Ishikawa (cell line): Measurements from ENCODE around the gene MEIS1.

Experiments
- CEBPB ChIP-seq: IDR thresholded peaks from 2 replicates; pipeline ENCODE4 v1.6.1; 2012
- CREB1 ChIP-seq: IDR thresholded peaks from 2 replicates; pipeline ENCODE4 v1.6.1; 2012; ENCODE audit warnings: low read depth
- EGR1 ChIP-seq: IDR thresholded peaks from 2 replicates; pipeline ENCODE4 v1.6.1; 2012
- EP300 ChIP-seq: IDR thresholded peaks from 2 replicates; pipeline ENCODE4 v1.6.1; 2012; ENCODE audit warnings: borderline replicate concordance
- FOXM1 ChIP-seq: IDR thresholded peaks from 2 replicates; pipeline ENCODE4 v1.6.1; 2012; ENCODE audit warnings: low read depth, borderline replicate concordance
- MAX ChIP-seq: IDR thresholded peaks from 2 replicates; pipeline ENCODE4 v1.6.1; 2012
- NFIC ChIP-seq: IDR thresholded peaks from 2 replicates; pipeline ENCODE4 v1.6.1; 2012
- RAD21 ChIP-seq: IDR thresholded peaks from 2 replicates; pipeline ENCODE4 v1.6.1; 2012; ENCODE audit warnings: low read depth
- REST ChIP-seq: IDR thresholded peaks from 2 replicates; pipeline ENCODE4 v1.6.1; 2012; ENCODE audit warnings: low read depth, mild to moderate bottlenecking
- TAF1 ChIP-seq: IDR thresholded peaks from 2 replicates; pipeline ENCODE4 v1.6.1; 2012; ENCODE audit warnings: low read depth, mild to moderate bottlenecking
- TCF12 ChIP-seq: IDR thresholded peaks from 2 replicates; pipeline ENCODE4 v1.6.1; 2012; ENCODE audit warnings: low read depth
- TEAD4 ChIP-seq: IDR thresholded peaks from 2 replicates; pipeline ENCODE4 v1.6.1; 2012
- USF1 ChIP-seq: IDR thresholded peaks from 2 replicates; pipeline ENCODE4 v1.6.1; 2012
- YY1 ChIP-seq: IDR thresholded peaks from 2 replicates; pipeline ENCODE4 v1.6.1; 2012; ENCODE audit warnings: low read depth
- ZBTB7A ChIP-seq: IDR thresholded peaks from 2 replicates; pipeline ENCODE4 v1.6.1; 2012; ENCODE audit warnings: low read depth

MEIS1 gene

GRCh38 chr2:66497431-66498288 is 62.7 kb downstream of the MEIS1 start:
- TF ChIP-seq YY1: no peak
- no peak for TF ChIP-seq CREB1
- TF ChIP-seq TEAD4: no peak
- no peak for TF ChIP-seq NFIC
- TF ChIP-seq EGR1: no peak
- no peak for TF ChIP-seq MAX
- TF ChIP-seq EP300: no peak
- TF ChIP-seq REST: no peak
- TF ChIP-seq RAD21: no peak
- TF ChIP-seq FOXM1: no peak
- no peak for TF ChIP-seq TCF12
- TF ChIP-seq TAF1: no peak
- TF ChIP-seq ZBTB7A: no peak
- TF ChIP-seq CEBPB: no peak
- no peak for TF ChIP-seq USF1

GRCh38 chr2:66498289-66498975 is 63.5 kb downstream of the MEIS1 start:
- TF ChIP-seq CREB1 (no peak), TCF12 (no peak), NFIC (no peak), REST (no peak), EGR1 (no peak), RAD21 (no peak), EP300 (no peak), TEAD4 (no peak), CEBPB (no peak), MAX (no peak), YY1 (no peak), TAF1 (no peak), ZBTB7A (no peak), FOXM1 (no peak), USF1 (no peak)

- TF ChIP-seq CREB1: no peak
- no peak for TF ChIP-seq RAD21
Measured at GRCh38 chr2:66501267-66501666, 66.3 kb downstream of the MEIS1 start.

GRCh38 chr2:66506265-66506664 is 71.3 kb downstream of the MEIS1 start:
- TF ChIP-seq TCF12 (no peak), USF1 (no peak), NFIC (no peak), CEBPB (no peak), TAF1 (no peak), EP300 (no peak), MAX (no peak), RAD21 (no peak), EGR1 (no peak), FOXM1 (no peak), YY1 (no peak), REST (no peak), TEAD4 (no peak), ZBTB7A (no peak), CREB1 (no peak)
